Measurements from ENCODE around the gene BRIP1. TPM values are rescaled to one million over a fixed set of nuclear protein-coding genes. Genes with fewer than 3 reads are reported as not detected.

BRIP1 gene
- total RNA-seq, result 7.4 and 9.9 TPM in 2 replicates

GRCh38 chr17:61862975-61863800 lies at the start of gene BRIP1:
BRIP1 (minus strand) TSS chr17:61863528; CDS start chr17:61861539, 1,989 bp downstream.

Other genes starting within 250 kb of the BRIP1 start
- 7.3 and 9.9 TPM in 2 replicates for gene INTS2, start 64.5 kb upstream of the BRIP1 start, total RNA-seq
- gene MED13, start 201.8 kb upstream of the BRIP1 start, total RNA-seq, result 11.3 and 14.0 TPM in 2 replicates